Right atrium auricular region (tissue), 2 donors: ENCODE measurements around the gene PLXNB2. TPM values are rescaled to one million over a fixed set of nuclear protein-coding genes. Genes with fewer than 3 reads are reported as not detected.

ENCODE experiments used
- DNase-seq: peaks from one replicate; pipeline ENCODE4 v3.0.0-alpha.2; 2019; ENCODE audit warnings: low spot score
- H3K27ac ChIP-seq, 2 donors: fragments of 200-600 bp; sonication (generic); 1 replicate in 1 of 2; 2 replicates in 1 of 2; pipeline ENCODE4 v1.5.1; 2016 to 2019
- H3K27me3 ChIP-seq, 2 donors: fragments of 200-600 bp; sonication (generic); one replicate each; pipeline versions ENCODE4 v1.5.1 to v1.6.0; 2017 to 2019
- H3K36me3 ChIP-seq: fragments of 200-600 bp; sonication (generic); one replicate; pipeline ENCODE4 v1.5.1; 2016
- H3K4me1 ChIP-seq, 2 donors: fragments of 200-600 bp; sonication (generic); one replicate each; pipeline versions ENCODE4 v1.5.1 to v1.6.0; 2017 to 2019
- H3K4me3 ChIP-seq, 2 donors: fragments of 200-600 bp; sonication (generic); 1 replicate in 1 of 2; 2 replicates in 1 of 2; pipeline ENCODE4 v1.5.1; 2017 to 2019; ENCODE audit warnings: mild to moderate bottlenecking in 1 of 2, moderate library complexity in 1 of 2
- H3K9me3 ChIP-seq, 2 donors: fragments of 200-600 bp; sonication (generic); one replicate each; pipeline ENCODE4 v1.5.1; 2019
- total RNA-seq, 2 donors: library from RNA; depleted of rRNA; stranded (reverse); fragments of >200 nt; gene quantifications; one replicate each; pipeline ENCODE4 v1.1.0, GENCODE V29; 2016
- TF ChIP-seq, protein P1 (sequence below), 2 donors: fragments of 200-600 bp; sonication (generic); IDR thresholded peaks; one replicate each; pipeline ENCODE4 v1.5.1; 2019; ENCODE audit warnings: antibody characterized with exemption in 2 of 2

The PLXNB2 gene
- total RNA-seq, 2 donors from 2014 or later: 60.3 to 92.8 TPM

DNA sequence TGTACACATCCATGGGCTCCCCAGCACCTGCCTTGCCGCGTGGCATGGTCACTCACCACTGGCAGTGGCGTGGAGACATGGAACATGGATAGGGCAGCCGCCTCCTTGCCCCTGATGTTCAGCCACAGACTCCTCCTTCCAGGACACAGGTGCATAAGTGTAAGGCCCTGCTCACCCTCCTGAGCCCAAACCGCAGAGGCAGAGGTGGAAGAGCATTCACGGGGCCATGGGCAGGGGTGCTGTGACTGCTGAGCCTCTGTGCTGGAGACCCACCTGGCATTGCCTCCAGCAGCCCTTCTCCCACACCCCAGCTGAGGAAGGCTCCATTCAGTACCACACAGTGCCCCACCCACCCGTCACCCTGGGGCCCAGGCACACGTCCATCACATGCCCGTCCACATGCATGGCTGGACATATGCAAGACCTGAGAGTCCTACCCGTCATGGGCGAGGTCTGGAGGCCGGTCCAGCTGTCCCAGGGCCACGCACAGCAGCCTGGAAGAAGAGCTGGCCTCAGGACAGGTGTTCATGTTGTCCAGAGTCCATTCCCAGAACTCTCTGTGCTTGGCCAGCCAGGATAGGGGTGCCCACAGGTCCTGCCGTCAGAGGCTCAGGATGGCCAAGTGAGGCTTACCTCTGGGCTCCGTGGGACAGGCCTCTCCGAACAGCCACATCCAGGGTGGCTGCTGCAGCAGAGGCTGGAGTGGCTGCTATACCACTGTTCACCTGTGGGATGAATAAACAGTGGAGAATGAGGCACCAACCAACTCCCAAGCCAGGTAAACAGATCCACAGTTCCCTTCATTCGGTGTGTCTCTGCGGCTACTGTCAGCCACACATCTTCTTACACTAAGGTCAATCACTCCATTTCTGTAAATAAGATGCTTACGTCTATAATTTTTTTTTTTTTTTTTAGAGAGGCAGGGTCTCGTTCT lies 60.9 kb downstream of the PLXNB2 start:
- Histone ChIP-seq H3K4me1 (peaks cover 0 to 61% of the 10 kb centered on the region in 2 donors), H3K9me3 (no peaks in the 10 kb centered on the region), H3K36me3 (no peaks in the 10 kb centered on the region), H3K27ac (no peak overlapping the region), H3K27me3 (no peaks in the 10 kb centered on the region), H3K4me3 (no peak overlapping the region)
- TF ChIP-seq, protein P1, sequence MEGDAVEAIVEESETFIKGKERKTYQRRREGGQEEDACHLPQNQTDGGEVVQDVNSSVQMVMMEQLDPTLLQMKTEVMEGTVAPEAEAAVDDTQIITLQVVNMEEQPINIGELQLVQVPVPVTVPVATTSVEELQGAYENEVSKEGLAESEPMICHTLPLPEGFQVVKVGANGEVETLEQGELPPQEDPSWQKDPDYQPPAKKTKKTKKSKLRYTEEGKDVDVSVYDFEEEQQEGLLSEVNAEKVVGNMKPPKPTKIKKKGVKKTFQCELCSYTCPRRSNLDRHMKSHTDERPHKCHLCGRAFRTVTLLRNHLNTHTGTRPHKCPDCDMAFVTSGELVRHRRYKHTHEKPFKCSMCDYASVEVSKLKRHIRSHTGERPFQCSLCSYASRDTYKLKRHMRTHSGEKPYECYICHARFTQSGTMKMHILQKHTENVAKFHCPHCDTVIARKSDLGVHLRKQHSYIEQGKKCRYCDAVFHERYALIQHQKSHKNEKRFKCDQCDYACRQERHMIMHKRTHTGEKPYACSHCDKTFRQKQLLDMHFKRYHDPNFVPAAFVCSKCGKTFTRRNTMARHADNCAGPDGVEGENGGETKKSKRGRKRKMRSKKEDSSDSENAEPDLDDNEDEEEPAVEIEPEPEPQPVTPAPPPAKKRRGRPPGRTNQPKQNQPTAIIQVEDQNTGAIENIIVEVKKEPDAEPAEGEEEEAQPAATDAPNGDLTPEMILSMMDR (IDR thresholded peaks at IDR 0.05): no peak
- no peak for DNase-seq

DNA sequence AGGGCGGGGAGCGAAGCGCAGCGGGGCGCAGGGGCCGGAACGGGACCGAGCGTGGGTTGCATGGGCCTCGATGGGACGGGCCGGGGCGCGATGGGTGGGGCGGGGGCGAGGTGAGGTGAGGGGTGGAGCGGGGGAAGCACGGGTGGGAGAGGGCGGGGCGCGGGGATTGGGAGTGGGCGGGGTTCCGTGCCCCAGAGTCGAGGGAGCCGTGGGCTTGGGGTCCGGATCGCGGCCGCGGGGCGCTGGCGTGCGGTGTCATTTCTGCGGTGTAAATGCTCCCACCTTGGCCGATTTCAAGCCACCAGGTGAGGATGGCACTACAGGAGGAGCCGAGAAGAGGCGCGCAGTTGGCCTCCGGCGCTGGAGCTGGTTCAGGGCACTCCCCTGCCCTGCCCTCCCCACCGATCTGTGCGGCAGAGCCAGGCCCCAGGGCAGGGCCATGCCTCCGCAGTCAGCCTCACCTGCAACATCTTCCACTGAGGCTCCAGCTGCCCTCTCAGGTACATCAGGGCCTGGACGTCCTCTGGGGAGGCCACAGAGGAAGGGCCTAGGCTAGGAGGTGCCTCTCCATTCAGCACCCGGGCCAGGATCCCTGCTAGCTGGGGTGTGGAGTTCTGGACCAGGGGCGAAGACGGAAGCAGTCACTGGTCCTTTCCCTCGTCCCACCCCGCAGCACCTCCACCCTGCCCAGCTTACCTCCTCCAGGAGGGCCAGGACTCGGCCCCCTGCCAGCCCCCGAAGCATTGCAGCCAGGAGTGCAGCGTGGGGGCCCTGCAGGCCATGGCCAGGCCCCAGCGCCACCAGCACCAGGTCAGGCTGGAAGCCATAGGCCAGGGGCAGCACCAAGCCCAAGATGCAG lies 62.0 kb downstream of the PLXNB2 start:
- H3K9me3 ChIP-seq: no peaks in the 10 kb centered on the region
- H3K4me3 ChIP-seq: peak overlapping the region; percentile 73 to 96
- peaks cover 2% of the 10 kb centered on the region for H3K36me3 ChIP-seq
- no peaks in the 10 kb centered on the region for H3K27me3 ChIP-seq
- TF ChIP-seq, protein P1 (IDR thresholded peaks at IDR 0.05): no peak
- DNase-seq: no peak
- H3K4me1 ChIP-seq: peaks cover 0 to 63% of the 10 kb centered on the region in 2 donors
- H3K27ac ChIP-seq: peak overlapping the region; percentile 88 to 89

DNA sequence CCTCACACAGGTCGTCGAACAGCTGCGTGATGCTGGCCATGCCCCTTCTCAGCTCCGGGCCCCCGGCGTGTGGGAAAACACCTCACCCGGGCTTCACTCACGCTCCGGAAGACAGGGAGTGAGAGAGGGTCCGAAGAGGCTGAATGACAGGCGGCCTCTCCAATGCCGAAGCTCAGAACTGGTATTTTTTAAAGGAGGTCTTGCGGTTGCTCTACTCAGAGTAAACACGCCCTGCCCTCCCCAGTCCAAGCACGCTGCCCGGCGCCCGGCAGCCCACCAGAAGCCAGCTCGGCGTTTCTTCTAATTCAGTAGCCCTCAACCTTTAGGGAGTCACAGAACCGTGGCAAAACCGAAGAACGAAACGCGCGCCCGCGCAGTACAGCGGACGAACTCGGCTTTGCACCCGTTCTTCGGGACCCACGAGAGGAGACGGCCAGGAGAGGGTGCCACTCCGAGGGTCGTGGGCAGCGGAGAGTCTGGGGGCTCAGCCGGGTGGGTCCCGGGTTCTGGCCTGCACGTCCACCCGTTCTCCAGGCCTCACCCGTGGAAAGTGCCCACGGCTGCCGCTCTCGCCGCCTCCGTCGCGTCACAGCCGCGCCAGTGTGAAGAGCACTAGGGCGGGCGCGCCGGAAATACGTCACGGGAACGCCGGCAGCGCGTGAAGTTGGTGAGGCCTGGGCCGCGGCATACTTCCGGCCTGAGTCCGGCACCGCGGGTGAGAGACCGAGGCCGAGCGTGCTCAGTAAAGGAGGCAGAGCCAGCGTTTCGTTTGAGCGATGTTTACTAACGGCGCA lies 62.8 kb downstream of the PLXNB2 start, which contains the start of gene TUBGCP6:
TSS of gene TUBGCP6 (minus strand) at position 604 of the 794 bp plus-strand sequence. CDS start at position 40, 564 bp downstream.
- peaks cover 0 to 55% of the 10 kb centered on the region in 2 donors for H3K4me1 ChIP-seq
- TF ChIP-seq, protein P1 (IDR thresholded peaks at IDR 0.05): peak in 1 of 2 donors; percentile 45
- H3K27ac ChIP-seq: peak within 1 kb of the TSS; percentile 88 to 89
- no peaks in the 10 kb centered on the region for H3K27me3 ChIP-seq
- no peaks in the 10 kb centered on the region for H3K9me3 ChIP-seq
- peak; percentile 95 for DNase-seq
- peak within 1 kb of the TSS; percentile 73 to 96 for H3K4me3 ChIP-seq
- H3K36me3 ChIP-seq: peaks cover 10% of the 10 kb centered on the region

DNA sequence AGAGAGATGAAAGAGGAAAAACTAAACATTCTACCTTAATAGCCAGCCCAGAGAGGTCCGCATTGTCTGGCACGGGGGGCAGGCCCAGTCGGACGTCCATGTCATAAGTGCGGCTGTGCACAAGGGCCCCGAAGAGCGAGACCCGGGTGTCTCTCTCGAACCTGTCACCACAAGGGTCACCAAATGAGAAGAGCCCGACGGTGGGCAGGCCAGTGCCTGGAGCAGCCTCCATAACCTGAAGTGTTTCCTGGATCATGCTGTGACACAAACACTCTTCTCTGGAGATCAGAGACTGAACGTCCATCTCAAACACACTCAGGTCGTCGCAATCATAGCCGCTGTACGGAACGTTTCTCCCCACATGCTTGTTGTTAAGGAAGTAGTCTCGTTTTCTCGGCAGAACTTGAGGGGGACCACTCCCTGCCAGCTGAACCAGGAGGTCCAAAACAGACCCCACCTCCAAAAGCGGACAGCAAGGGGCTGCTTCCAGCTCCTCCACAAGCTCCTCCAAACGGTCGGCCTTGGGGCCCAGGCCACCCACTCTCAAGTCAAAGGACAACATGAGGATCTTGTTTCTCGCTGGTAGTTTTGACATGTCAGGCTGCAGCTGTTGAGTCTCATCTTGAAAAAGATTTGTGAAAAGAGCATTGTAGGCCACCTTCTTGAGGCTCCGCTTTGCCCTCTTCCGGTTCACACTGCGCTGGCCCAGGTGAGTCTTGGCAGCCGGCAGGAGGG lies 63.6 kb downstream of the PLXNB2 start:
- peak overlapping the region; percentile 73 to 96 for H3K4me3 ChIP-seq
- H3K9me3 ChIP-seq: no peaks in the 10 kb centered on the region
- TF ChIP-seq, protein P1 (IDR thresholded peaks at IDR 0.05): no peak
- H3K36me3 ChIP-seq: peaks cover 15% of the 10 kb centered on the region
- no peak for DNase-seq
- H3K27me3 ChIP-seq: no peaks in the 10 kb centered on the region
- H3K27ac ChIP-seq: peak overlapping the region; percentile 88 to 89
- H3K4me1 ChIP-seq: peaks cover 0 to 50% of the 10 kb centered on the region in 2 donors
